WTC11 (cell line): ENCODE results near the gene MAGI2. TPM values are rescaled to one million over a fixed set of nuclear protein-coding genes. Genes with fewer than 3 reads are reported as not detected.

ENCODE experiments used
- ATAC-seq: fragments of 200-7000 bp; cut with Tn5 transposase; 2 replicates; pipeline ENCODE4 v1.10.0; 2021; ENCODE audit warnings: mild to moderate bottlenecking, moderate library complexity
- CTCF ChIA-PET: fragments of 300-600 bp; sonication (Branson Sonifier 250); formaldehyde crosslinking; loops from one replicate; lab custom pipeline; 2021; ENCODE audit warnings: antibody characterized with exemption; lab: Charles Lee
- POLR2A ChIA-PET: fragments of 350-600 bp; sonication (Branson Sonifier 250); formaldehyde crosslinking; loops from one replicate; lab custom pipeline; 2021; ENCODE audit warnings: antibody characterized with exemption; lab: Charles Lee
- DNase-seq: peaks from one replicate; pipeline ENCODE4 v3.0.0; 2021; ENCODE audit warnings: low spot score
- H3K27ac Mint-ChIP-seq: 2 replicates; pipeline ENCODE4 v1.8.0; 2021; ENCODE audit warnings: mixed read lengths
- H3K27me3 Mint-ChIP-seq: 2 replicates; pipeline ENCODE4 v1.8.0; 2021; ENCODE audit warnings: low read depth, mild to moderate bottlenecking, moderate library complexity, mixed read lengths
- H3K36me3 Mint-ChIP-seq: 2 replicates; pipeline ENCODE4 v1.8.0; 2021; ENCODE audit warnings: mixed read lengths
- H3K4me1 Mint-ChIP-seq: 2 replicates; pipeline ENCODE4 v1.8.0; 2022; ENCODE audit warnings: mixed read lengths
- H3K4me3 Mint-ChIP-seq: 2 replicates; pipeline ENCODE4 v1.8.0; 2021; ENCODE audit warnings: mild to moderate bottlenecking, moderate library complexity, mixed read lengths
- H3K9me3 Mint-ChIP-seq: 2 replicates; pipeline ENCODE4 v1.8.0; 2021; ENCODE audit warnings: mixed read lengths
- ATF6 ChIP-seq: sonication (generic); formaldehyde crosslinking; IDR thresholded peaks from 2 replicates; pipeline ENCODE4 v1.8.1; 2023; ENCODE audit warnings: mild to moderate bottlenecking, missing genetic modification reagents
- ESRRA ChIP-seq: sonication (generic); formaldehyde crosslinking; IDR thresholded peaks from 2 replicates; pipeline ENCODE4 v1.8.1; 2022; ENCODE audit warnings: mild to moderate bottlenecking, missing genetic modification reagents, borderline replicate concordance
- FOXJ3 ChIP-seq: sonication (generic); formaldehyde crosslinking; IDR thresholded peaks from 2 replicates; pipeline ENCODE4 v1.9.0; 2021; ENCODE audit warnings: missing genetic modification reagents, mild to moderate bottlenecking, borderline replicate concordance
- FOXP1 ChIP-seq: sonication (generic); formaldehyde crosslinking; IDR thresholded peaks from 2 replicates; pipeline ENCODE4 v1.8.0; 2022; ENCODE audit warnings: missing genetic modification reagents, mild to moderate bottlenecking, moderate library complexity, borderline replicate concordance
- GABPB1 ChIP-seq: sonication (generic); formaldehyde crosslinking; IDR thresholded peaks from 2 replicates; pipeline ENCODE4 v1.8.1; 2023; ENCODE audit warnings: mild to moderate bottlenecking, missing genetic modification reagents
- SP1 ChIP-seq: sonication (generic); formaldehyde crosslinking; conservative IDR thresholded peaks from 2 replicates; pipeline ENCODE4 v1.8.1; 2022; ENCODE audit warnings: missing genetic modification reagents
- TCF7 ChIP-seq: sonication (generic); formaldehyde crosslinking; IDR thresholded peaks from 2 replicates; pipeline ENCODE4 v1.8.0; 2022; ENCODE audit warnings: mild to moderate bottlenecking, low read depth, missing genetic modification reagents, moderate library complexity
- USF2 ChIP-seq: sonication (generic); formaldehyde crosslinking; IDR thresholded peaks from 2 replicates; pipeline ENCODE4 v1.8.1; 2023; ENCODE audit warnings: mild to moderate bottlenecking, missing genetic modification reagents, moderate library complexity
- ZBTB43 ChIP-seq: sonication (generic); formaldehyde crosslinking; IDR thresholded peaks from 2 replicates; pipeline ENCODE4 v1.8.1; 2023; ENCODE audit warnings: mild to moderate bottlenecking, missing genetic modification reagents
- ZNF532 ChIP-seq: fragments of 250-450 bp; sonication (Bioruptor Pico); IDR thresholded peaks from 2 replicates; pipeline ENCODE4 v1.9.0; 2021; ENCODE audit warnings: mild to moderate bottlenecking, borderline replicate concordance
- ZSCAN18 ChIP-seq: fragments of 250-450 bp; sonication (Bioruptor Pico); IDR thresholded peaks from 2 replicates; pipeline ENCODE4 v2.1.2; 2022; ENCODE audit warnings: mild to moderate bottlenecking, moderate library complexity
- total RNA-seq: library from RNA; stranded (reverse); gene quantifications from 3 replicates; pipeline ENCODE4 v1.2.3, GENCODE V29; 2021
- TF ChIP-seq, protein P1 (sequence below): sonication (generic); formaldehyde crosslinking; IDR thresholded peaks from 2 replicates; pipeline ENCODE4 v1.8.0; 2022; ENCODE audit warnings: mild to moderate bottlenecking, missing genetic modification reagents
- TF ChIP-seq, protein P2 (sequence below): sonication (generic); formaldehyde crosslinking; IDR thresholded peaks from 2 replicates; pipeline ENCODE4 v1.8.0; 2023; ENCODE audit warnings: mild to moderate bottlenecking, missing genetic modification reagents
- TF ChIP-seq, protein P3 (sequence below): sonication (generic); formaldehyde crosslinking; IDR thresholded peaks from 2 replicates; pipeline ENCODE4 v1.8.1; 2022; ENCODE audit warnings: low read depth, mild to moderate bottlenecking, moderate library complexity, missing genetic modification reagents, borderline replicate concordance

The MAGI2 gene
- total RNA-seq, 1 experiment from 2014 or later = 26.6 TPM

DNA sequence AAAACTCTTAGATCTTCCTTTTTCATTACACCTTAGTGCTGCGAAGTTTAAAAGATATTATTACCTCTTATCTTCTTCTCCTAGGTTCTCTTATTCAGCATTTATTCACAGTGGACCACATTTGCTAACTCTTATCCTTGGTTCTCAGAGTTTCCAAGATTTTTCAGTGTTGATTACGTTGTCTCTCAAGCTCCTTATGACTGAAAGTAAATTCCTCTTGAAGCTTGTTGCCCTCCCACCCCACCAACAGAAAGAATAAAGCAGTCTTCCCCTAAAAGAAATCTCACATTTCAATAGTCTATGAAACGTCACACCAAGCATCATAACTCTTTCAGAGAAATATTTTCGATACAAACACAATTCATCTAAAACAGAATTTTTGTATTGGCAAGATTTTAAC is 362.5 kb downstream of the MAGI2 start (continued):
- TF ChIP-seq ZNF532 (CRISPR knock-in tag) = no peak
- TF ChIP-seq GABPB1 (CRISPR knock-in tag) = no peak
- TF ChIP-seq, protein P1, sequence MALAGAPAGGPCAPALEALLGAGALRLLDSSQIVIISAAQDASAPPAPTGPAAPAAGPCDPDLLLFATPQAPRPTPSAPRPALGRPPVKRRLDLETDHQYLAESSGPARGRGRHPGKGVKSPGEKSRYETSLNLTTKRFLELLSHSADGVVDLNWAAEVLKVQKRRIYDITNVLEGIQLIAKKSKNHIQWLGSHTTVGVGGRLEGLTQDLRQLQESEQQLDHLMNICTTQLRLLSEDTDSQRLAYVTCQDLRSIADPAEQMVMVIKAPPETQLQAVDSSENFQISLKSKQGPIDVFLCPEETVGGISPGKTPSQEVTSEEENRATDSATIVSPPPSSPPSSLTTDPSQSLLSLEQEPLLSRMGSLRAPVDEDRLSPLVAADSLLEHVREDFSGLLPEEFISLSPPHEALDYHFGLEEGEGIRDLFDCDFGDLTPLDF = no peak
- TF ChIP-seq, protein P2, sequence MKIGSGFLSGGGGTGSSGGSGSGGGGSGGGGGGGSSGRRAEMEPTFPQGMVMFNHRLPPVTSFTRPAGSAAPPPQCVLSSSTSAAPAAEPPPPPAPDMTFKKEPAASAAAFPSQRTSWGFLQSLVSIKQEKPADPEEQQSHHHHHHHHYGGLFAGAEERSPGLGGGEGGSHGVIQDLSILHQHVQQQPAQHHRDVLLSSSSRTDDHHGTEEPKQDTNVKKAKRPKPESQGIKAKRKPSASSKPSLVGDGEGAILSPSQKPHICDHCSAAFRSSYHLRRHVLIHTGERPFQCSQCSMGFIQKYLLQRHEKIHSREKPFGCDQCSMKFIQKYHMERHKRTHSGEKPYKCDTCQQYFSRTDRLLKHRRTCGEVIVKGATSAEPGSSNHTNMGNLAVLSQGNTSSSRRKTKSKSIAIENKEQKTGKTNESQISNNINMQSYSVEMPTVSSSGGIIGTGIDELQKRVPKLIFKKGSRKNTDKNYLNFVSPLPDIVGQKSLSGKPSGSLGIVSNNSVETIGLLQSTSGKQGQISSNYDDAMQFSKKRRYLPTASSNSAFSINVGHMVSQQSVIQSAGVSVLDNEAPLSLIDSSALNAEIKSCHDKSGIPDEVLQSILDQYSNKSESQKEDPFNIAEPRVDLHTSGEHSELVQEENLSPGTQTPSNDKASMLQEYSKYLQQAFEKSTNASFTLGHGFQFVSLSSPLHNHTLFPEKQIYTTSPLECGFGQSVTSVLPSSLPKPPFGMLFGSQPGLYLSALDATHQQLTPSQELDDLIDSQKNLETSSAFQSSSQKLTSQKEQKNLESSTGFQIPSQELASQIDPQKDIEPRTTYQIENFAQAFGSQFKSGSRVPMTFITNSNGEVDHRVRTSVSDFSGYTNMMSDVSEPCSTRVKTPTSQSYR (CRISPR knock-in tag) = no peak
- TF ChIP-seq, protein P3, sequence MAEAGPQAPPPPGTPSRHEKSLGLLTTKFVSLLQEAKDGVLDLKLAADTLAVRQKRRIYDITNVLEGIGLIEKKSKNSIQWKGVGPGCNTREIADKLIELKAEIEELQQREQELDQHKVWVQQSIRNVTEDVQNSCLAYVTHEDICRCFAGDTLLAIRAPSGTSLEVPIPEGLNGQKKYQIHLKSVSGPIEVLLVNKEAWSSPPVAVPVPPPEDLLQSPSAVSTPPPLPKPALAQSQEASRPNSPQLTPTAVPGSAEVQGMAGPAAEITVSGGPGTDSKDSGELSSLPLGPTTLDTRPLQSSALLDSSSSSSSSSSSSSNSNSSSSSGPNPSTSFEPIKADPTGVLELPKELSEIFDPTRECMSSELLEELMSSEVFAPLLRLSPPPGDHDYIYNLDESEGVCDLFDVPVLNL (CRISPR knock-in tag) = no peak
- TF ChIP-seq ZSCAN18 (CRISPR knock-in tag) = no peak
- no peak for TF ChIP-seq ATF6 (CRISPR knock-in tag)
- TF ChIP-seq ZBTB43 (CRISPR knock-in tag) = no peak

GRCh38 chr7:79090543-79090942 is 362.9 kb downstream of the MAGI2 start:
- DNase-seq = no peak
- CTCF ChIA-PET = no interaction called here
- no peak overlapping the region for H3K4me3 Mint-ChIP-seq
- H3K9me3 Mint-ChIP-seq = peaks cover 34% of the 10 kb centered on the region
- no peak overlapping the region for H3K27ac Mint-ChIP-seq
- H3K36me3 Mint-ChIP-seq = no peaks in the 10 kb centered on the region
- no peak for ATAC-seq
- no peaks in the 10 kb centered on the region for H3K4me1 Mint-ChIP-seq
- no peaks in the 10 kb centered on the region for H3K27me3 Mint-ChIP-seq
- POLR2A ChIA-PET = no interaction called here
- TF ChIP-seq ESRRA (CRISPR knock-in tag) (no peak), TCF7 (CRISPR knock-in tag) (no peak), USF2 (no peak), FOXJ3 (CRISPR knock-in tag) (no peak), SP1 (CRISPR knock-in tag) (no peak), FOXP1 (no peak)
